GM18951 (cell line): ENCODE measurements around the gene PIM1.

Experiments
- POLR2A ChIP-seq: IDR thresholded peaks from 4 replicates; pipeline ENCODE4 v1.6.1; 2011; ENCODE audit warnings: mild to moderate bottlenecking; ENCODE audit not compliant: insufficient read length, insufficient read depth; ENCODE audit errors: extremely low read depth
- in situ Hi-C: fragments of 300-500 bp; cut with MboI; formaldehyde crosslinking; loops from one replicate; pipeline ENCODE4 v1.12.0; 2022; ENCODE audit warnings: low sequenced_read_pairs, mixed read lengths, inconsistent platforms; ENCODE audit not compliant: unreplicated experiment

PIM1 gene

DNA sequence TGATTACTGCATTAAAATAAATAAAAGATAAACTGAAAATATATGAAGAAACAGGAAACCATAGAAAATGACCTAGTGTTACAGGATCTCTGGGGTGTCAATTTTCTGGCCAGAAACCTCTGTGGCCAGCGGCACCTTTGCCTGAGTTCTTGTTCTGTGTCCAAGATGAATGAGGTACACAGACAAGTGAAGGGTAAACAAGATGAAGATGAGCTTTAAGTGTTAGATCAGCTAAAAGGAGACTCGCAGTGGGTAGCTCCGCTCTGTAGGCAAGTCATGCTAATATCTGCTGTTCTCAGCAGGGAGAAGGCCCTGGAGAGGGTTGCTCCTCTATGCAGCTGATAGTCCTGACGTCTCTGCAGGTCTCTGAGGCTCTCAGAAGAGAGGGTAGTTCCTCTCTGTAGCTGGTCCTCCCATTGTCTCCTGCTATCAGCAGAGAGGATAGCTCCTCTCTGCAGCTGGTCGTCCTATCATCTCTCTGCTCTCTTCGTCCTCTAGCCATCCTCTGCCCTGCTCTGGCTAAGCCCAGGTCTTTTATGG lies 51.7 kb downstream of the PIM1 start:
- in situ Hi-C loops = loop anchor here (25.0 kb wide), 1 partner anchor 609 kb away; no protein-coding TSS in a partner anchor

DNA sequence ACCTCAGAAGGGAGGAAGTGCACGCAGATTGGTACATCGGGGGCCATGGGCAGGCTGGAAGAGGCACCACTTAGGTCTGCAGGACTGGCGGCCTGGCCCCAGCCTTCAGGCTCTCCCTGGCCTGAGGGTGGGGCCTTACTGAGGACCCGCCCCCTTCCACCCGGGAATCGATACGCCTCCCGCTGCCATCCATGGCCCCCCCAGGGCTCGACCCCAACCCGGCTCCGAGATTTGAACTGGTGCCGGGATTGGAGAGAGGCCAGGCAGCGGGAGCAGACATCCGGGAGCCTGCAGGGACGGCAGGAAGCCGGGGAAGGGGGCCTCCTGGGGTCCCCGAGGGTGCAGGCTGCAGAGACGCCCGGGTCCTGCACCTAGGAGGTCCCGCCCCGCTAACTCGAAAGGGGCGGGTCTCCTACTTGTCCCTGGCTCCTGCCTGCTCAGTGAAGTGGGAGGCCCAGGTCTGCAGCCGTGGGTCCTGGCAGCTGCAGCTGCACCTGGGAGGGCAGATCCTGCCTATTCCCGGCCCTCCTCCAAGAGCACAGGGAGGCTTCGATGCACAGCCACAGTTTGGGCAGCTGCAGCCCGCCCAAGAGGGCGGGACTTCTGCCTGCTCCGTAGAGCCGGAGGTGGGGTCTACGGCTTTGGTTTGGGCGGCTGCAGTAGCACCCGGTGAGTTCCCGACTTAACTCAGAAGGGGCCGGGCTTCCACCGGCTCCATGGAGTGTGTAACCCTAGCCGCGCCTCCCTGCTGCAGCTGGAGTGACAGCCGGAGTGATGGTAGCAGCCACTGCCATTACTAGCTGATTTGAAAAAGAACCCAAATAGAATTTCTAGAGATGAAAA lies 52.4 kb downstream of the PIM1 start:
- TF ChIP-seq POLR2A = peak; percentile 24
- in situ Hi-C loops = loop anchor here (25.0 kb wide), 1 partner anchor 610 kb away; no protein-coding TSS in a partner anchor

More for the DNA sequence above, 51.7 kb downstream of the PIM1 start:
- no peak for TF ChIP-seq POLR2A

DNA sequence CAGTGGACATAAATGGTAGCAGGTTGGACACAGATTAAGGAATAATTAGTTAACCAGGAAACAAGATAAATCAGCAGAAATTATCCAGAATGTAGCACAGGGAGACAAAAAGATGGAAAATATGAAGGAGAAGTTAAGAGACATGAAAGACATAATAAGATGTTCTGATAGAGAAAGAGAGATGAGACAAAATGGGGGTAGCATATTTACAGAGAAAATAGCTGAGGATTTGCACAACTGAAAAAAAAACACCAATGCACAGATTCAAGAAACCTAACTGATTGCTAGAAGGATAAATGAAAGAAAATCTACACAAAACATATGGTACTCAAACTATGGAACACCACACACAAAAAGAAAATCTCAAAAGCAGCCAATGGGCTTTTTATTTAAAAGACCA lies 53.0 kb downstream of the PIM1 start:
- no peak for TF ChIP-seq POLR2A
- in situ Hi-C loops = loop anchor here (25.0 kb wide), 1 partner anchor 611 kb away; no protein-coding TSS in a partner anchor
